Natural killer cell (primary cell): ENCODE measurements around the gene SKAP1. TPM values are rescaled to one million over a fixed set of nuclear protein-coding genes. Genes with fewer than 3 reads are reported as not detected.

Source experiments
- ATAC-seq, 3 donors: fragments of 150-1000 bp in 2 of 3; fragments of 200-7000 bp in 1 of 3; cut with Tn5 transposase; 1 replicate in 1 of 3; 2 replicates in 2 of 3; pipeline ENCODE4 v1.10.0; 2021; ENCODE audit warnings: mild to moderate bottlenecking in 2 of 3, moderate library complexity in 2 of 3
- DNase-seq, 2 donors: peaks; one replicate each; pipeline versions ENCODE4 v3.0.0 to v3.0.0-alpha.2; 2013 to 2021; ENCODE audit warnings: mixed read lengths in 1 of 2
- H3K27ac ChIP-seq: one replicate; pipeline ENCODE4 v1.5.1; 2013; ENCODE audit warnings: mild to moderate bottlenecking, low read length
- H3K27me3 ChIP-seq: one replicate; pipeline ENCODE4 v1.6.1; 2013; ENCODE audit warnings: low read length; ENCODE audit not compliant: control insufficient read depth, insufficient read depth
- H3K36me3 ChIP-seq: one replicate; pipeline ENCODE4 v1.6.1; 2013; ENCODE audit warnings: low read length; ENCODE audit not compliant: control insufficient read depth, insufficient read depth
- H3K4me1 ChIP-seq: one replicate; pipeline ENCODE4 v1.6.1; 2013; ENCODE audit warnings: low read length; ENCODE audit not compliant: control insufficient read depth, insufficient read depth
- H3K4me3 ChIP-seq: one replicate; pipeline ENCODE4 v1.5.1; 2013; ENCODE audit warnings: low read length
- H3K9me3 ChIP-seq: one replicate; pipeline ENCODE4 v1.6.1; 2013; ENCODE audit warnings: low read length; ENCODE audit not compliant: control insufficient read depth, insufficient read depth
- H3K27ac Mint-ChIP-seq, 2 donors: one replicate each; pipeline ENCODE4 v1.8.0; 2022; ENCODE audit warnings: mild to moderate bottlenecking in 2 of 2, mixed read lengths in 2 of 2, moderate library complexity in 1 of 2
- H3K27me3 Mint-ChIP-seq, 2 donors: one replicate each; pipeline ENCODE4 v1.8.0; 2022; ENCODE audit warnings: low read depth in 2 of 2, mixed read lengths in 2 of 2
- H3K36me3 Mint-ChIP-seq: one replicate; pipeline ENCODE4 v1.8.0; 2022; ENCODE audit warnings: mixed read lengths
- H3K4me1 Mint-ChIP-seq, 2 donors: one replicate each; pipeline ENCODE4 v1.8.0; 2022; ENCODE audit warnings: mixed read lengths in 2 of 2
- H3K4me3 Mint-ChIP-seq: one replicate; pipeline ENCODE4 v1.8.0; 2022; ENCODE audit warnings: mild to moderate bottlenecking, moderate library complexity, mixed read lengths
- H3K9me3 Mint-ChIP-seq, 2 donors: one replicate each; pipeline ENCODE4 v1.8.0; 2022; ENCODE audit warnings: mixed read lengths in 2 of 2
- WGBS: methylation state at CpG from one replicate; pipeline ENCODE4 v1.1.7; 2013; ENCODE audit warnings: missing lambda C conversion rate; ENCODE audit not compliant: insufficient coverage; 5-methylcytosine and 5-hydroxymethylcytosine counted together
- intact Hi-C: fragments of 100-400 bp; cut with micrococcal nuclease; formaldehyde crosslinking; loops from one replicate; pipeline ENCODE4 v1.14.2; 2022
- total RNA-seq, 4 donors: library from RNA; stranded (reverse); fragments of 120-200 nt in 1 of 4; gene quantifications; one replicate each; pipeline versions ENCODE4 v1.2.3 to v1.2.4, GENCODE V29; 2013 to 2022
- TF ChIP-seq, protein P1 (sequence below): fragments of 200-600 bp; IDR thresholded peaks from one replicate; pipeline ENCODE4 v1.8.0; 2022; ENCODE audit warnings: antibody characterized with exemption

Gene SKAP1
- total RNA-seq, 3 donors from 2014 or later (not counting 1 experiment from before 2014, with no cell fraction given) = 168 to 227 (median 190) TPM

DNA sequence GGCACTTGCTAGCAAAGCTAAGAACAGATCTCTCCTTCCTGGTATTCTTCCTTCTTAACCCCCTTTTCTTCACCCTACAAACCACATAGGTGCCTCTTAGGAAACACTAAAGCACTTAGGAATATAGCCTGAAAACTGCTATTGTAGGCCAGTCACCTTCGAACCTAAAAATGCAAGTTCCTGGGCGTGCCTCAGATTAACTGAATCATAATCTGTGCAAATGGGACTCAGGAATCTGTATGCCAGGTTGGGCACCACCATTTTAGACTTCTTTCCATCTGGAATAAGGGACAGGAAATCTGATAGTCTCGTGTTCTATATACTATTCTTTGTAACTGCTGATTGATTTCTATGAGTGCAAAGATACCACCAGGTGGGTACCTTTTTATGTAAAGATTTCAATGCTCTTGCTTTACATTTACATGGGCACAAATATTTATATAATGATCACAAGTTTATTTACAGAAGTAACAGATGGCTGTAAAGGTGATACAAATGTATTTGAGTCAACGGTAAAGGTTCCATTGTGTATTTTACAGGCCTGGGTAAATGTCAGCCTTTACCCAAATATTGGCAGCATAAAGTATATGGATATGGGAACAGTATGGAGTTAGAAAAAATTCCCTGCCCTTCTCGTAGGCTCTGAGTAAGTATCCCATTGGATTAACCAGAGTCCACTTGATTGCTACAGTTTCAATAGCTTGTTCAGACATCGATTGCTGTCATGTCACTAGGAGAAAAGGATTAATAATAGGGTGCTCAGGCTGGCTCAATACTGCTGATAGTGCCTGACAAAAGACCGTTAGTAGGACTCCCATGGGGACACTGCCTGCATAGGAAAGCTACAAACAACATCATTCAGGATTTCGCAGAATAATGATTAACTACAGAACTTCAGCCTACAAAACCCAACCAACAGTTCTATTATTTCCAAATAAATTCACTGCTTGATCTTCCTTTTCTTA, 197.7 kb downstream of the SKAP1 start:
- H3K36me3 Mint-ChIP-seq = no peaks in the 10 kb centered on the region
- intact Hi-C loops = no loop called here
- Histone ChIP-seq H3K27me3 (no peaks in the 10 kb centered on the region), H3K4me1 (no peaks in the 10 kb centered on the region), H3K9me3 (no peaks in the 10 kb centered on the region), H3K36me3 (peaks cover 4% of the 10 kb centered on the region), H3K27ac (no peak overlapping the region), H3K4me3 (no peak overlapping the region)
- peak overlapping the region; percentile 12 to 20 for H3K27ac Mint-ChIP-seq
- 94% methylated on average over 8 of the region's 8 CpGs for WGBS
- H3K27me3 Mint-ChIP-seq = no peaks in the 10 kb centered on the region
- H3K4me1 Mint-ChIP-seq = peaks cover 49 to 51% of the 10 kb centered on the region in 2 donors
- ATAC-seq = no peak
- TF ChIP-seq, protein P1, sequence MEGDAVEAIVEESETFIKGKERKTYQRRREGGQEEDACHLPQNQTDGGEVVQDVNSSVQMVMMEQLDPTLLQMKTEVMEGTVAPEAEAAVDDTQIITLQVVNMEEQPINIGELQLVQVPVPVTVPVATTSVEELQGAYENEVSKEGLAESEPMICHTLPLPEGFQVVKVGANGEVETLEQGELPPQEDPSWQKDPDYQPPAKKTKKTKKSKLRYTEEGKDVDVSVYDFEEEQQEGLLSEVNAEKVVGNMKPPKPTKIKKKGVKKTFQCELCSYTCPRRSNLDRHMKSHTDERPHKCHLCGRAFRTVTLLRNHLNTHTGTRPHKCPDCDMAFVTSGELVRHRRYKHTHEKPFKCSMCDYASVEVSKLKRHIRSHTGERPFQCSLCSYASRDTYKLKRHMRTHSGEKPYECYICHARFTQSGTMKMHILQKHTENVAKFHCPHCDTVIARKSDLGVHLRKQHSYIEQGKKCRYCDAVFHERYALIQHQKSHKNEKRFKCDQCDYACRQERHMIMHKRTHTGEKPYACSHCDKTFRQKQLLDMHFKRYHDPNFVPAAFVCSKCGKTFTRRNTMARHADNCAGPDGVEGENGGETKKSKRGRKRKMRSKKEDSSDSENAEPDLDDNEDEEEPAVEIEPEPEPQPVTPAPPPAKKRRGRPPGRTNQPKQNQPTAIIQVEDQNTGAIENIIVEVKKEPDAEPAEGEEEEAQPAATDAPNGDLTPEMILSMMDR = no peak
- H3K4me3 Mint-ChIP-seq = no peak overlapping the region
- H3K9me3 Mint-ChIP-seq = no peaks in the 10 kb centered on the region
- DNase-seq = no peak

DNA sequence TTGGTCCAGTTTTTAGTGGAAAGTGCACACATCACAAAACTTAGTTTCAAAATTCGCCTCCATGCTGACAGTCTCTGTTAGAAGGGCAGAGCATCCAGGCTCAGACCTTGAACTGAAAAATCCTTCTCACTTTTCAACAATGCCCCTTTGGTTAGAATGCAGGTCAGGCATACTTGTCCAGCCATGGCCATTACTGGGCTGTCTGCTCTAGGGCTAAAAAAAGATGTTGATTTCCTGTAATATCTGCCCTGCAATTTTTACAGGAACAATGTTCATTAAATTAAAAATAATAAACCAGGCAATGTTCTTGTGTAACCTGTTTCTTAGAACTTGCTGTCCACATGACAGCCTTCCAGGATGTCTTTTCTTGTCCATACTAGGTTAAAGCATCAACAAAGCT, 200.1 kb downstream of the SKAP1 start:
- no peak overlapping the region for H3K27ac ChIP-seq
- ATAC-seq = no peak
- 88% methylated on average over 1 of the region's 1 CpG for WGBS
- intact Hi-C loops = no loop called here
- no peaks in the 10 kb centered on the region for H3K9me3 ChIP-seq
- Mint-ChIP-seq H3K27me3 (no peaks in the 10 kb centered on the region), H3K4me3 (no peak overlapping the region), H3K4me1 (peaks cover 51% of the 10 kb centered on the region in 2 donors), H3K9me3 (no peaks in the 10 kb centered on the region), H3K36me3 (no peaks in the 10 kb centered on the region), H3K27ac (no peak overlapping the region)
- H3K36me3 ChIP-seq = peaks cover 4% of the 10 kb centered on the region
- H3K4me3 ChIP-seq = no peak overlapping the region
- H3K27me3 ChIP-seq = no peaks in the 10 kb centered on the region
- DNase-seq = no peak
- peaks cover 3% of the 10 kb centered on the region for H3K4me1 ChIP-seq
- TF ChIP-seq, protein P1 = no peak

DNA sequence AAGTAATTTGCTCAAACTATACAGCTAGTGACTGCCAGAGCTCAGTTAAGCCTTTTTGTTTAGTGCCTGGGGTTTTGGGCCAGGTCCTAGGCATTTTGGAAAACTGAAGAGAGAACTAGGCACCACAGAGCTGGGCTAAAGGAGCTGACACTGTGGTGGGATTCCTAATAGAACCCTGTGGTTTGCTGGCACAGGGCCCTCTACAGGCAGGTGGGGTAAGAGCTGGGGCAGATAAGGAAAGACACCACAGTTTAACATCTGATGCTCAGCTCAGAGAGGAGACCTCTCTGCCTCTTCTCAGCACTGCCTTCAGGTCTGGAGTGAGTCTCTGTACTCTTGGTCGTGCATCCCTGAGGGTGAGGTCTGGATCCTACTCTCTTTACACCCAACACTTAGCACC, 201.3 kb downstream of the SKAP1 start:
- DNase-seq = no peak
- H3K27me3 ChIP-seq = no peaks in the 10 kb centered on the region
- H3K36me3 ChIP-seq = peaks cover 4% of the 10 kb centered on the region
- Mint-ChIP-seq H3K36me3 (no peaks in the 10 kb centered on the region), H3K27me3 (no peaks in the 10 kb centered on the region), H3K4me3 (no peak overlapping the region), H3K4me1 (peaks cover 52 to 58% of the 10 kb centered on the region in 2 donors), H3K27ac (peak overlapping the region; percentile 6 to 64), H3K9me3 (no peaks in the 10 kb centered on the region)
- H3K27ac ChIP-seq = no peak overlapping the region
- intact Hi-C loops = no loop called here
- no peak overlapping the region for H3K4me3 ChIP-seq
- H3K9me3 ChIP-seq = no peaks in the 10 kb centered on the region
- TF ChIP-seq, protein P1 = no peak
- peaks cover 3% of the 10 kb centered on the region for H3K4me1 ChIP-seq
- 100% methylated on average over 1 of the region's 1 CpG for WGBS
- peak in 1 of 3 donors; percentile 45 for ATAC-seq
